Fibroblast of lung (primary cell): ENCODE measurements around the gene STAC2. TPM values are rescaled to one million over a fixed set of nuclear protein-coding genes. Genes with fewer than 3 reads are reported as not detected.

Experiments used
- DNase-seq, 2 donors: peaks; one replicate each; pipeline versions ENCODE4 v3.0.0 to v3.0.0-alpha.2; 2010; ENCODE audit warnings: low read depth in 2 of 2
- H2AFZ ChIP-seq: 2 replicates; pipeline ENCODE4 v1.5.1; 2012; ENCODE audit warnings: low read length, control low read depth, inconsistent platforms
- H3K27ac ChIP-seq: 2 replicates; pipeline ENCODE4 v1.5.1; 2011; ENCODE audit warnings: low read length, control low read depth; ENCODE audit not compliant: insufficient read depth
- H3K27me3 ChIP-seq: 2 replicates; pipeline ENCODE4 v1.5.1; 2011; ENCODE audit warnings: mild to moderate bottlenecking, low read length; ENCODE audit not compliant: control insufficient read depth, insufficient read depth
- H3K36me3 ChIP-seq: 2 replicates; pipeline ENCODE4 v1.5.1; 2011; ENCODE audit warnings: low read length; ENCODE audit not compliant: control insufficient read depth, insufficient read depth
- H3K4me1 ChIP-seq: 2 replicates; pipeline ENCODE4 v1.5.1; 2011; ENCODE audit warnings: low read length; ENCODE audit not compliant: control insufficient read depth, insufficient read depth; ENCODE audit errors: extremely low read depth
- H3K4me2 ChIP-seq: 2 replicates; pipeline ENCODE4 v1.5.1; 2011; ENCODE audit warnings: low read length, control low read depth; ENCODE audit not compliant: insufficient read depth; ENCODE audit errors: extremely low read depth
- H3K4me3 ChIP-seq, 4 experiments: fragments of 200-600 bp in 1 of 4; sonication (generic) in 1 of 4; replicated peaks in 1 of 4; 2 replicates each; pipeline ENCODE4 v1.5.1; 2011 to 2016; ENCODE audit warnings: low read length in 4 of 4, low read depth in 3 of 4, mild to moderate bottlenecking in 3 of 4, control low read depth in 2 of 4, inconsistent platforms in 1 of 4, mixed read lengths in 1 of 4; ENCODE audit not compliant: insufficient read depth in 1 of 4; ENCODE audit errors: control extremely low read depth in 1 of 4
- H3K79me2 ChIP-seq: 2 replicates; pipeline ENCODE4 v1.5.1; 2012; ENCODE audit warnings: mild to moderate bottlenecking, low read length, inconsistent platforms; ENCODE audit not compliant: control insufficient read depth, insufficient read depth
- H3K9ac ChIP-seq: 2 replicates; pipeline ENCODE4 v1.5.1; 2011; ENCODE audit warnings: mild to moderate bottlenecking, low read length, control low read depth; ENCODE audit not compliant: insufficient read depth
- H3K9me3 ChIP-seq: 2 replicates; pipeline ENCODE4 v1.5.1; 2012; ENCODE audit warnings: low read depth, low read length; ENCODE audit not compliant: control insufficient read depth, insufficient read depth
- H4K20me1 ChIP-seq: 2 replicates; pipeline ENCODE4 v1.5.1; 2011; ENCODE audit warnings: low read length; ENCODE audit not compliant: control insufficient read depth, insufficient read depth; ENCODE audit errors: extremely low read depth
- CTCF ChIP-seq, 2 donors: IDR thresholded peaks in 1 of 2; conservative IDR thresholded peaks in 1 of 2; 1 replicate in 1 of 2; 2 replicates in 1 of 2; pipeline ENCODE4 v1.5.1; 2011 to 2012; ENCODE audit warnings: low read length in 2 of 2, control low read depth in 1 of 2, inconsistent platforms in 1 of 2, low read depth in 1 of 2, mild to moderate bottlenecking in 1 of 2
- EZH2 ChIP-seq: IDR thresholded peaks from 2 replicates; pipeline ENCODE4 v1.5.1; 2012; ENCODE audit warnings: low read length, control low read depth, mild to moderate bottlenecking; ENCODE audit errors: missing control alignments
- polyA plus RNA-seq, 2 donors: library from polyadenylated mRNA; depleted of rRNA in 1 of 2; stranded (reverse) in 1 of 2; unstranded in 1 of 2; fragments of >200 nt; gene quantifications; 2 replicates each; pipeline ENCODE4 v1.2.1, GENCODE V29; 2011 to 2012; ENCODE audit warnings: missing spikeins in 1 of 2
- total RNA-seq: library from RNA; depleted of rRNA; stranded (reverse); fragments of >200 nt; gene quantifications from 2 replicates; pipeline ENCODE4 v1.2.1, GENCODE V29; 2014

Gene STAC2
- total and polyA plus RNA-seq, 2 donors (not counting 1 experiment from before 2014, with no cell fraction given) = 0.01 TPM; not detected in 1

- peaks cover 17% of the 10 kb centered on the region for H3K36me3 ChIP-seq
- H3K9ac ChIP-seq = no peak overlapping the region
- H3K9me3 ChIP-seq = no peaks in the 10 kb centered on the region
- no peak overlapping the region for H3K4me3 ChIP-seq
- no peaks in the 10 kb centered on the region for H4K20me1 ChIP-seq
- no peak overlapping the region for H3K4me2 ChIP-seq
- H3K4me1 ChIP-seq = peaks cover 8% of the 10 kb centered on the region
- H3K27ac ChIP-seq = no peak overlapping the region
- no peak for DNase-seq
- TF ChIP-seq EZH2 (no peak), CTCF (conservative IDR thresholded peaks at IDR 0.05 in 1 of 2, IDR thresholded peaks at IDR 0.05 in 1 of 2; ENCODE audit: low read depth in 1 of 2, low read length in 2 of 2) (no peak)
- peaks cover 14% of the 10 kb centered on the region for H3K79me2 ChIP-seq
- H3K27me3 ChIP-seq = no peaks in the 10 kb centered on the region
- no peak overlapping the region for H2AFZ ChIP-seq
Measured at GRCh38 chr17:39192901-39193300, 32.8 kb downstream of the STAC2 start.

GRCh38 chr17:39191750-39192510, 33.8 kb downstream of the STAC2 start:
- Histone ChIP-seq H3K27ac (no peak overlapping the region), H3K4me2 (no peak overlapping the region), H3K79me2 (peaks cover 14% of the 10 kb centered on the region), H3K4me1 (peaks cover 6% of the 10 kb centered on the region), H3K27me3 (no peaks in the 10 kb centered on the region), H3K9me3 (no peaks in the 10 kb centered on the region), H3K4me3 (no peak overlapping the region), H2AFZ (no peak overlapping the region), H3K9ac (no peak overlapping the region), H3K36me3 (peaks cover 21% of the 10 kb centered on the region), H4K20me1 (no peaks in the 10 kb centered on the region)
- TF ChIP-seq CTCF (conservative IDR thresholded peaks at IDR 0.05 in 1 of 2, IDR thresholded peaks at IDR 0.05 in 1 of 2; ENCODE audit: low read depth in 1 of 2, low read length in 2 of 2) = no peak
- no peak for TF ChIP-seq EZH2
- DNase-seq = no peak

- peaks cover 29% of the 10 kb centered on the region for H3K36me3 ChIP-seq
- TF ChIP-seq CTCF (conservative IDR thresholded peaks at IDR 0.05 in 1 of 2, IDR thresholded peaks at IDR 0.05 in 1 of 2; ENCODE audit: low read depth in 1 of 2, low read length in 2 of 2) (no peak), EZH2 (no peak)
- H3K27ac ChIP-seq = no peak overlapping the region
- H3K4me1 ChIP-seq = no peaks in the 10 kb centered on the region
- no peaks in the 10 kb centered on the region for H4K20me1 ChIP-seq
- no peaks in the 10 kb centered on the region for H3K27me3 ChIP-seq
- no peak overlapping the region for H3K9ac ChIP-seq
- no peaks in the 10 kb centered on the region for H3K9me3 ChIP-seq
- H3K79me2 ChIP-seq = no peaks in the 10 kb centered on the region
- no peak overlapping the region for H3K4me2 ChIP-seq
- H3K4me3 ChIP-seq = no peak overlapping the region
- DNase-seq = no peak
- H2AFZ ChIP-seq = no peak overlapping the region
Measured at GRCh38 chr17:39187152-39187830, 38.5 kb downstream of the STAC2 start.
